Keratinocyte (primary cell): ENCODE measurements around the gene TBL1XR1.

Experiments used
- EZH2 ChIP-seq: IDR thresholded peaks from one replicate; pipeline ENCODE4 v1.6.1; 2012; ENCODE audit warnings: inconsistent platforms, mild to moderate bottlenecking, low read length, moderate library complexity
- TF ChIP-seq, protein P1 (sequence below), 3 experiments: IDR thresholded peaks in 1 of 3; conservative IDR thresholded peaks in 1 of 3; optimal IDR thresholded peaks in 1 of 3; 2 replicates in 2 of 3; 3 replicates in 1 of 3; pipeline versions ENCODE3 to v1.5.1; 2011; ENCODE audit warnings: low read length in 3 of 3, mild to moderate bottlenecking in 3 of 3, moderate library complexity in 2 of 3, control low read depth in 1 of 3, inconsistent platforms in 1 of 3; ENCODE audit not compliant: insufficient read depth in 2 of 3; ENCODE audit errors: extremely low read depth in 1 of 3

- TF ChIP-seq, protein P1, sequence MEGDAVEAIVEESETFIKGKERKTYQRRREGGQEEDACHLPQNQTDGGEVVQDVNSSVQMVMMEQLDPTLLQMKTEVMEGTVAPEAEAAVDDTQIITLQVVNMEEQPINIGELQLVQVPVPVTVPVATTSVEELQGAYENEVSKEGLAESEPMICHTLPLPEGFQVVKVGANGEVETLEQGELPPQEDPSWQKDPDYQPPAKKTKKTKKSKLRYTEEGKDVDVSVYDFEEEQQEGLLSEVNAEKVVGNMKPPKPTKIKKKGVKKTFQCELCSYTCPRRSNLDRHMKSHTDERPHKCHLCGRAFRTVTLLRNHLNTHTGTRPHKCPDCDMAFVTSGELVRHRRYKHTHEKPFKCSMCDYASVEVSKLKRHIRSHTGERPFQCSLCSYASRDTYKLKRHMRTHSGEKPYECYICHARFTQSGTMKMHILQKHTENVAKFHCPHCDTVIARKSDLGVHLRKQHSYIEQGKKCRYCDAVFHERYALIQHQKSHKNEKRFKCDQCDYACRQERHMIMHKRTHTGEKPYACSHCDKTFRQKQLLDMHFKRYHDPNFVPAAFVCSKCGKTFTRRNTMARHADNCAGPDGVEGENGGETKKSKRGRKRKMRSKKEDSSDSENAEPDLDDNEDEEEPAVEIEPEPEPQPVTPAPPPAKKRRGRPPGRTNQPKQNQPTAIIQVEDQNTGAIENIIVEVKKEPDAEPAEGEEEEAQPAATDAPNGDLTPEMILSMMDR (optimal IDR thresholded peaks at IDR 0.05 in 1 of 3, IDR thresholded peaks at IDR 0.05 in 1 of 3, conservative IDR thresholded peaks at IDR 0.05 in 1 of 3; ENCODE audit: extremely low read depth in 1 of 3, insufficient read depth in 2 of 3, low read length in 3 of 3) = no peak
- TF ChIP-seq EZH2 = no peak
These were observed 73.5 kb downstream of the TBL1XR1 start for GRCh38 chr3:177123822-177124221.
